Activated CD8-positive, alpha-beta memory T cell treated with anti-CD3 and anti-CD28 coated beads, Interleukin-2, amount 50 U/mL, for 48 hours (primary cell): Measurements from ENCODE around the gene MDM4.
"Not testable (repeated sequence)": the region's sequence is repeated elsewhere in the genome, so short reads cannot be mapped to it uniquely, and the experiment has no call there.

ENCODE experiments used
- DNase-seq: peaks from one replicate; pipeline ENCODE4 v3.0.0-alpha.2; 2020

The MDM4 gene

GRCh38 chr1:204520834-204521709 lies 4.9 kb downstream of the MDM4 start:
- DNase-seq = no peak

GRCh38 chr1:204521941-204522521 lies 5.8 kb downstream of the MDM4 start:
- not testable (repeated sequence) for DNase-seq

- DNase-seq = no peak
Measured at GRCh38 chr1:204523605-204524215, 7.5 kb downstream of the MDM4 start.

GRCh38 chr1:204524986-204525385 lies 8.8 kb downstream of the MDM4 start:
- no peak for DNase-seq

- no peak for DNase-seq
Measured at GRCh38 chr1:204528241-204528640, 12.0 kb downstream of the MDM4 start.

- no peak for DNase-seq
Measured at GRCh38 chr1:204528677-204529076, 12.5 kb downstream of the MDM4 start.

GRCh38 chr1:204529371-204529895 lies 13.2 kb downstream of the MDM4 start:
- DNase-seq = no peak

- no peak for DNase-seq
Measured at GRCh38 chr1:204530932-204531331, 14.7 kb downstream of the MDM4 start.

- DNase-seq = no peak
Measured at GRCh38 chr1:204532832-204533231, 16.6 kb downstream of the MDM4 start.

- DNase-seq = no peak
Measured at GRCh38 chr1:204541626-204542025, 25.4 kb downstream of the MDM4 start.

GRCh38 chr1:204544321-204544720 lies 28.1 kb downstream of the MDM4 start:
- DNase-seq = no peak

GRCh38 chr1:204545202-204545601 lies 29.0 kb downstream of the MDM4 start:
- no peak for DNase-seq

- no peak for DNase-seq
Measured at GRCh38 chr1:204545881-204546280, 29.7 kb downstream of the MDM4 start.

GRCh38 chr1:204548265-204548664 lies 32.1 kb downstream of the MDM4 start:
- DNase-seq = no peak

- no peak for DNase-seq
Measured at GRCh38 chr1:204549313-204549712, 33.1 kb downstream of the MDM4 start.

- DNase-seq = no peak
Measured at GRCh38 chr1:204550926-204551325, 34.7 kb downstream of the MDM4 start.

- no peak for DNase-seq
Measured at GRCh38 chr1:204556458-204557052, 40.3 kb downstream of the MDM4 start.

GRCh38 chr1:204558467-204558866 lies 42.3 kb downstream of the MDM4 start:
- no peak for DNase-seq

GRCh38 chr1:204560002-204560401 lies 43.8 kb downstream of the MDM4 start:
- not testable (repeated sequence) for DNase-seq

- DNase-seq = no peak
Measured at GRCh38 chr1:204560590-204561150, 44.5 kb downstream of the MDM4 start.

GRCh38 chr1:204562075-204562990 lies 46.1 kb downstream of the MDM4 start:
- no peak for DNase-seq

GRCh38 chr1:204563307-204563706 lies 47.1 kb downstream of the MDM4 start:
- no peak for DNase-seq
